Measurements from ENCODE around the gene PCP4L1.

PCP4L1 gene

GRCh38 chr1:161266836-161267235 is 8.3 kb downstream of the PCP4L1 start:
- DNase-seq (ENCODE audit: low read depth, low spot score): no peak

GRCh38 chr1:161267321-161267720 is 8.8 kb downstream of the PCP4L1 start:
- no peak for DNase-seq (ENCODE audit: low read depth, low spot score)

GRCh38 chr1:161273402-161273801 is 14.9 kb downstream of the PCP4L1 start:
- DNase-seq (ENCODE audit: low read depth, low spot score): no peak

GRCh38 chr1:161274874-161275273 is 16.3 kb downstream of the PCP4L1 start:
- DNase-seq (ENCODE audit: low read depth, low spot score): no peak

- no peak for DNase-seq (ENCODE audit: low read depth, low spot score)
These were observed 24.4 kb downstream of the PCP4L1 start for GRCh38 chr1:161282991-161283390.

- DNase-seq (ENCODE audit: low read depth, low spot score): no peak
These were observed 26.6 kb downstream of the PCP4L1 start for GRCh38 chr1:161285113-161285512.

- peak; percentile 12 for DNase-seq (ENCODE audit: low read depth, low spot score)
These were observed 27.0 kb downstream of the PCP4L1 start for GRCh38 chr1:161285521-161285920.

- no peak for DNase-seq (ENCODE audit: low read depth, low spot score)
These were observed 29.0 kb downstream of the PCP4L1 start for GRCh38 chr1:161287482-161288054.

- no peak for DNase-seq (ENCODE audit: low read depth, low spot score)
These were observed 32.2 kb downstream of the PCP4L1 start for GRCh38 chr1:161290779-161291178.

- DNase-seq (ENCODE audit: low read depth, low spot score): no peak
These were observed 38.9 kb downstream of the PCP4L1 start for GRCh38 chr1:161297415-161297814.

- DNase-seq (ENCODE audit: low read depth, low spot score): no peak
These were observed 39.6 kb downstream of the PCP4L1 start for GRCh38 chr1:161298116-161298515.

- no peak for DNase-seq (ENCODE audit: low read depth, low spot score)
These were observed 40.8 kb downstream of the PCP4L1 start for GRCh38 chr1:161299347-161299746.

- DNase-seq (ENCODE audit: low read depth, low spot score): no peak
These were observed 41.9 kb downstream of the PCP4L1 start for GRCh38 chr1:161300478-161300877.

- no peak for DNase-seq (ENCODE audit: low read depth, low spot score)
These were observed 46.7 kb downstream of the PCP4L1 start for GRCh38 chr1:161304927-161305866.

GRCh38 chr1:161305867-161306519 is 47.4 kb downstream of the PCP4L1 start:
- peak; percentile 96 for DNase-seq (ENCODE audit: low read depth, low spot score)

- no peak for DNase-seq (ENCODE audit: low read depth, low spot score)
These were observed 48.8 kb downstream of the PCP4L1 start for GRCh38 chr1:161307230-161307768.

- DNase-seq (ENCODE audit: low read depth, low spot score): no peak
These were observed 49.5 kb downstream of the PCP4L1 start for GRCh38 chr1:161307892-161308638.

GRCh38 chr1:161309868-161310267 is 51.3 kb downstream of the PCP4L1 start, which contains the start of gene MPZ:
TSS of gene MPZ (minus strand) at chr1:161309968. CDS start at chr1:161309905, 63 bp downstream.
- no peak for DNase-seq (ENCODE audit: low read depth, low spot score)

GRCh38 chr1:161311595-161312181 is 53.1 kb downstream of the PCP4L1 start:
- DNase-seq (ENCODE audit: low read depth, low spot score): no peak

GRCh38 chr1:161313554-161314200 is 55.1 kb downstream of the PCP4L1 start:
- DNase-seq (ENCODE audit: low read depth, low spot score): no peak
